Suprapubic skin (tissue), 4 donors: Measurements from ENCODE around the gene SLC30A9.

ENCODE experiments used
- POLR2A ChIP-seq, 2 donors: fragments of 450-650 bp; IDR thresholded peaks; one replicate each; pipeline ENCODE4 v1.6.1; 2017; ENCODE audit warnings: antibody characterized with exemption in 2 of 2, mild to moderate bottlenecking in 2 of 2, moderate library complexity in 2 of 2
- POLR2AphosphoS5 ChIP-seq, 3 donors: sonication (generic); formaldehyde crosslinking; IDR thresholded peaks; one replicate each; pipeline ENCODE4 v1.6.1; 2017; ENCODE audit warnings: antibody characterized with exemption in 3 of 3
- TF ChIP-seq, protein P1 (sequence below), 2 donors: fragments of 200-600 bp in 1 of 2; fragments of 450-650 bp in 1 of 2; sonication (generic) in 1 of 2; IDR thresholded peaks; one replicate each; pipeline ENCODE4 v1.5.1; 2016 to 2019; ENCODE audit warnings: antibody characterized with exemption in 2 of 2, mild to moderate bottlenecking in 1 of 2, moderate library complexity in 1 of 2

DNA sequence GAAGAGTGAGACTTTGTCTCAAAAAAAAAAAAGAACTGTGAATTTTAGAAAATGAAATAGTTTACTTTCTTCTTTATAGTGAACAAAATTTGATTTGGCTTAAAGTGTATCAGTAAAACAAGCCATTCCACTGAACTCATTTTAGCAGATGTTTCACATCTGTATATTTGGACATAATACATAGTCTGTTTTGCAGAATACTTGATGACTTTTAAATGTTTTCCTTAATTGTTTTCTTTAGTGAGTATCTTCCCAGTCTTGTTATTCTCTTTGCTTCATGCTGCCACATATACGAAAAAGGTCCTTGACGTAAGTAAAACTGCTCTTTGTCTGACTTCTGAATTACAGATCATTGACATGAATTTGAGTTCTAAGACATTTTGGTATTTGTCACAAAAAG is 46.8 kb upstream of the SLC30A9 start:
- TF ChIP-seq POLR2AphosphoS5 (IDR thresholded peaks at IDR 0.05) (no peak), POLR2A (IDR thresholded peaks at IDR 0.05) (no peak)
- TF ChIP-seq, protein P1, sequence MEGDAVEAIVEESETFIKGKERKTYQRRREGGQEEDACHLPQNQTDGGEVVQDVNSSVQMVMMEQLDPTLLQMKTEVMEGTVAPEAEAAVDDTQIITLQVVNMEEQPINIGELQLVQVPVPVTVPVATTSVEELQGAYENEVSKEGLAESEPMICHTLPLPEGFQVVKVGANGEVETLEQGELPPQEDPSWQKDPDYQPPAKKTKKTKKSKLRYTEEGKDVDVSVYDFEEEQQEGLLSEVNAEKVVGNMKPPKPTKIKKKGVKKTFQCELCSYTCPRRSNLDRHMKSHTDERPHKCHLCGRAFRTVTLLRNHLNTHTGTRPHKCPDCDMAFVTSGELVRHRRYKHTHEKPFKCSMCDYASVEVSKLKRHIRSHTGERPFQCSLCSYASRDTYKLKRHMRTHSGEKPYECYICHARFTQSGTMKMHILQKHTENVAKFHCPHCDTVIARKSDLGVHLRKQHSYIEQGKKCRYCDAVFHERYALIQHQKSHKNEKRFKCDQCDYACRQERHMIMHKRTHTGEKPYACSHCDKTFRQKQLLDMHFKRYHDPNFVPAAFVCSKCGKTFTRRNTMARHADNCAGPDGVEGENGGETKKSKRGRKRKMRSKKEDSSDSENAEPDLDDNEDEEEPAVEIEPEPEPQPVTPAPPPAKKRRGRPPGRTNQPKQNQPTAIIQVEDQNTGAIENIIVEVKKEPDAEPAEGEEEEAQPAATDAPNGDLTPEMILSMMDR (IDR thresholded peaks at IDR 0.05): no peak
